GM18499 (cell line): Measurements from ENCODE around the gene PURA.

ENCODE experiments used
- ATAC-seq: cut with Tn5 transposase; IDR thresholded peaks from one replicate; pipeline ENCODE4 v1.9.1; 2021; ENCODE audit warnings: moderate number of reproducible peaks; ENCODE audit not compliant: insufficient read depth, unreplicated experiment

PURA gene

DNA sequence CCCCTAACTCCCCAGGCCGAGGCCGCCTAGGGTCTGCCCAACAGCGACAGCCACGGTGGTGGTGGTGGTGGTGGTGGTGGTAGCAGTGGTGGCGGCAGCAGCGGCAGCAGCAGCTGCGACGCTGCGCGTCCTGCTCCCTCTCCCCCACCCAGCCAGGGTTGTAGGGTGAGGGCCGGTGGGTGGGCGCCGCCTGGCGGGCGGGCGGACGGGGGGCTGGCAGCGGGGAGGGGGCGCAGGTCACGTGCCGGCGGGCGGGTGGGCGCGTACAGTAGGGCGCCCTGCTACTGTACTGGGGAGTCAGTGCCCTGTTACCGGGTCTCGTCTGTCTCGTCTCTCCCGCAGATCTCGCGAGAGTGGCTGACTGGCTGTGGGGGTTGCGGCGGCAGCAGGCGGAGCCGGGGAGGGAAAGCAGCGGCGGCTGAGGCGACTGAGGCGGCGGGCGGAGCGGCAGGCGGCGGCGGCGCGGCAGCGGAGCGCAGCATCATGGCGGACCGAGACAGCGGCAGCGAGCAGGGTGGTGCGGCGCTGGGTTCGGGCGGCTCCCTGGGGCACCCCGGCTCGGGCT, at the start of gene PURA:
PURA (plus strand) TSS at position 411 of the 565 bp plus-strand sequence; CDS start at position 484, 73 bp downstream.
- ATAC-seq, result peak; percentile 70

- ATAC-seq, result no peak
Observed at GRCh38 chr5:140072812-140073211, 41.1 kb upstream of the PURA start.

DNA sequence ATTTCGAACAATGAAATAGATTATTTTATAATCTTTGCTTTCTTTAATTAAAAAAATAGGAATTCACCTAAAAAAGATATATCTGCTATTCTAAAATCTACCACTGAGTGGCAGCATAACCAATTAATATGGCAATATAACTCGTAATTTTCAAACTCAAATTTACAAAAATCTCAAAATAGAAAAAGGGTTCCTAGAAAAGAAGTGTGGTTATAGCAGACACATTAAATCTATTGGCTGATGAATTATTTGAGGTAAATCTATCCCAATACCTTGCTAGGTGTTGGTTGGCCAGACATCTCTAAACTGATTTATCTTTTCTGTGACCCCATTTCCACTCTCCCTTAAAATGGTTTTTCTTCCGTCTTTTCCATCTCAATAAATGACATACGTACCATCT, 40.6 kb upstream of the PURA start:
- no peak for ATAC-seq

DNA sequence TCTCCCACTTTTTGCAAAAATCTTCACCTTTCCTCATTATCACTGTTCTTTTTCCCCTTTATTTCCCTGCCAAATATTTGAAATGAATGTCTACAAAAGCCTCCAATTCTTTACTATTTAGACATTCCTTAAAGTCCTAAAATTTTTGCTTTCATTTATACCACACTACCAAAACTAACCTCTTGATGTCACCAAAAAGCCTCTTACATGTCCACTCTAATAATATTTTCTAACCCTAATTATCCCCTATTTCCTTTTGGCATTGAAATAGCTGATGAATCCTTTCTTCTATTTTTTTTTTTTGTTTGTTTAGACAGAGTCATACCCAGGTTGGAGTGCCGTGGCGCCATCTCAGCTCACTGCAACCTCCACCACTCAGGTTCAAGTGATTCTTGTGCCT, 38.5 kb upstream of the PURA start:
- no peak for ATAC-seq

GRCh38 chr5:140076142-140076541, 37.8 kb upstream of the PURA start:
- ATAC-seq, result no peak

GRCh38 chr5:140076788-140077187, 37.1 kb upstream of the PURA start:
- no peak for ATAC-seq

DNA sequence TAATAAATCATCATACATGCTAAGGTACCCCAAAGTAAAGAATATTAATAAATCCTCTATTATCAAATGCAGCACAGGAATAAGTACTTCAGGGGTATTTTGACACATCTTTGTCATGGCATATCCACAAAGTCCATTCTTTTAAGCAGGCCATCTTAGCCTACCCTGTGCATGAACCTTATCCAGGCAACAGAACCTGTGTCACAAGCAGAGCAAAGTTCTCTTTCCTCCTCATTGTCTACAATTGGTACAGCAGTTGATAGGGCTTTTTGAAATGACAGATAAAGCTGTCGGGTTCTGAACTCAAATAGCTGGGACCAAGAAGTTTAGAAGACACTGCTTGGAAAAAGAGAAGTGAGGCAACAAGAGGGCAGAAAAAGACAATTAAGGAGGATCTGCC, 30.8 kb upstream of the PURA start:
- no peak for ATAC-seq

- no peak for ATAC-seq
Observed at GRCh38 chr5:140083650-140084049, 30.3 kb upstream of the PURA start.

GRCh38 chr5:140084541-140084940, 29.4 kb upstream of the PURA start:
- no peak for ATAC-seq

GRCh38 chr5:140090251-140090650, 23.7 kb upstream of the PURA start:
- no peak for ATAC-seq

- ATAC-seq, result no peak
Observed at GRCh38 chr5:140093179-140093578, 20.7 kb upstream of the PURA start.

DNA sequence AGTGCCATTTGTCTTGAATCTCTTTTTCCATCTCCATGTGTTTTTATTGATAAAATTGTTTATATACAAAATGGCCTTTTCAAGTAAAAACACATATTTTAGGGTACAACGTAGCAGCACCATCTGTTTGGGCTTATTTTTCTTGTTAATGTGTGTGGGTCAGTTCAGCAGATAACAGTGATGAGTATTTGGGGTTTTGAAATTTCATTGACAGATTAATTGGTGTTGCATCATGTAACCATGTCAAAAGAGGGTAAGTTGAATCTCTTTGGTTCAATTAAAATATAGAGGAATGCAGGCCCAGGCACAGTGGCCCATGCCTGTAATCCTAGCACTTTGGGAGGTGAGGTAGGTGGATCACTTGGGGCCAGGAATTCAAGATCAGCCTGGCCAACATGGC, 20.0 kb upstream of the PURA start:
- no peak for ATAC-seq

DNA sequence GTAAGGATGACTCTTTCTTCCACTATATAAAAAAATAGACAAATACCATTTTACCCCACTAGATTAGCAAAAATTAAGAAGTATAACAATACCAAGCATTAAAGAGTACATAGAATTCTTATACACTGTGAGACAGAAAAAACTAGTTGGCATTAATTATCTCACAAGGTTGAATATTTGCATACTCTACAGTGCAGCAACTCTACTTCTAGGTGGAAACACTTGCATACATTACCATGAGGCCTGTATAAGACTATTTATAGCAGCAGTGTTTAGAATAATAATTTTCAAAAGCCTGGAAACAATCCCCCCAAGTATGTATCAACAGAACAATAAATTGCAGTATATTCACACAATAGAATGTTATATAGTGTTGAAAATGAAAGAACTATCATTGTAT, 19.0 kb upstream of the PURA start:
- no peak for ATAC-seq

DNA sequence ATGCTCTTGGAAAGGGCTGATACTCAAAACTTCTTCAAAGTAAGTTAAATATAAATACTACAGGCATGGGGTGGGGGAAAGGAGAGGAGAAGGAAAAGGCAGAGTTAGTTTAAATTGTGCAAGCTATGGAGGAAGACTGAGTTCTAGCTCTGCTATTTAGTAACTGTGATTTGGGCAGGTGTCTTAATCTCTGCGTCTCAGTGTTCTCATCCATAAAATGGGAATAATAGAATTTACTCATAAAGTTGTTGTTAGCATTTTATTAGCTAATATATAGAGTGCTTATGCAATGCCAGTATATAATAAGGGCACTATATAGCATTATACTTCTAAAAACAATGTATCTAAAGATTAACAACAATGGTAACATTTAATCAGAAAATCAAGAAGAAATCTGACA, 12.7 kb upstream of the PURA start:
- no peak for ATAC-seq

GRCh38 chr5:140103154-140103553, 10.8 kb upstream of the PURA start:
- ATAC-seq, result no peak

DNA sequence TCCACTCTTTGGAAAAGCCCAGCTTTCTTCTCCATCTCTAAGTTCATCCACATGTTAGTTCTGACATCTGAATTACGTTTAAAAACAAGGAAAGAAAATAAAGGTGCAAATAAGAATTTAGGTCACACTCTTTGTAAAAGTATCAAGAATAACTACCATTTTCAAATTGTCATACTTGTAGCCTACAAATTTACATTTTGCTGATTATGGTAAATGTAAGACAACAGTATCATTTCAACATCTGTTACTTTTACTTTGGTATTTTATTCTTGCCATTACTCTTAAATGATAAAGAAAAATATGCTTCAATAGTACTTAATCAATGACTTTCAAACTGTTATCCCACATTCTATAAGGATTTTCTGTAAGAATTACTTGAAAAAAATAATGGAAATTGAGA, 9.8 kb upstream of the PURA start:
- no peak for ATAC-seq

DNA sequence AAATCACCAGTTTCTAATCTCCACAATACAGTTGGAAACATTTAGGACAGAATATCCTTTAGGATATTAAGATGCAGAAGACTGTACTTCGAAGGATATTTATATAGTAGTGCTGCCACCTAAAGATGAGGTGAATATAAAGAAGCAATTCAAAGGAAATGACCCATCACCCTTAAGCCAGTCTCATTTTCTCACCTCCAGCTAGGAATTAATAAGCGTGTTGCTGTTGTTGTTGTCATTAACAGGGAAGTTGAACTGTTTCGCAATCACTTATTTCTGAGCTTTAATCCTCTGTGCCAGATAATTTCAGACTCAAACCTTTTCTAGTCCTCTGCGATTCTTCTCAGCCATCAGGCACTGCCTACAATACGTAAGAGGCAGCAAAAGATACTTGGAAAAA, 7.8 kb upstream of the PURA start:
- ATAC-seq, result no peak

DNA sequence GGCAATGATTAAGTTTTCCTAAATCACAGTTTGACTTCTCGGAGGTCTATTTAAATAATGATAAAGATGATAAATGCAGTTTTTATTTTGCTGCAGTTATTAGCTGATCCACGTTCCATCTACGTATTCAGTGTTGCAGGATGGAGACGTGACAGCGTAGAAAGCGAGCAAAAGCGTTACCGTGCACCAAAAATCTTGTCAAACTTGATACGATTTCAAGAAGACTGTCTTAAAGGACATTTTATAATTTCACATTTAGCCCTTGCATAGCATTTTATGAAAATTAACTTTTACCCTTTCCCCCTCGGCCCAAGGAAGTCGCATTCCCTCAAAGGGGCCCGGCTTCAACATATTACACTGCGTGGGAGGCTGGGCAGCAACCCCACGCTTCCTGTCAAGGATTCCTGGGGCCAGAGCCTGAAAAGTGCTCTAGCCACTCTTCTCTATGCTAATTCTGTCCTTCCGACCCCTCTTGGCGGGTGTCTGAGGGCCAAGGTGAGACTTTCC, 7.1 kb upstream of the PURA start:
- no peak for ATAC-seq

DNA sequence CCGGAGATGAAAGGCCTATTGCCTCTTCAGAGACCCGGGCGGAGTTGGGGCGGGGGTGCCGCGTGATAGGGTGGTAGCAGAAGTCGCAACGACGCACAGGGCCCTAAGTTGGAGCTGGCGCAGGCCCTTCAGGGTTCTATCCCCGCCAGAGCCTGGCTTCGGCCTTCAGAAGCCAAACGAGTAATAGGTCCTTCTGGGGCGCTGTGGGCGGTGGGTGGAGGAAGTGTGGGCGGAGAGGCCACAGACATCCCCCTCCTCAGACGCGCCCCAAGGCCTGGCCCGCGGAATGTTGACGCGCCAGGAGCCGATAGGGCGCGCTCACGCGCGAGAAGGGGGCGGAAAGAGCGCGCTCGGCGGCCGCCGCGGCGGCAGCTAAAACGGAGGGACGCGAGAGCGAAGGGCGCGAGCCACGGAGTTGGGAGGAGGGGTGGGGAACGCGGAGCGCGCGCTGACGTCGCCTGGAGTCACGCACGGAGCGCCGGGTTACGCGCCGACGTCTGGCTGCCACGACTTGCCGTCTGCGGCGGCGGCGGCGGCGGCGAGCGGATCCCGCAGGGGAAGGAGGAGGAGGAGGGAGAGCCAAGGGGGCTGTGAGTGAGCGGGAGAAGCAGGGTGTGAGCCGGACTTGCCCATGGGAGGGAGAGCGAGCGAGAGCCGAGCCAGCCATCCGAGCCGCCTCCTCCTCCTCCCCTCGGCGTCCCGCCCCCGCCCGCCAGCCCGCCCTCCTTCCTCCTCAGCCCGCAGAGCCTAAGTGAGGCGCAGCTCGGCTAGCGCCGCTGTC, 6.4 kb upstream of the PURA start:
- peak; percentile 62 for ATAC-seq

DNA sequence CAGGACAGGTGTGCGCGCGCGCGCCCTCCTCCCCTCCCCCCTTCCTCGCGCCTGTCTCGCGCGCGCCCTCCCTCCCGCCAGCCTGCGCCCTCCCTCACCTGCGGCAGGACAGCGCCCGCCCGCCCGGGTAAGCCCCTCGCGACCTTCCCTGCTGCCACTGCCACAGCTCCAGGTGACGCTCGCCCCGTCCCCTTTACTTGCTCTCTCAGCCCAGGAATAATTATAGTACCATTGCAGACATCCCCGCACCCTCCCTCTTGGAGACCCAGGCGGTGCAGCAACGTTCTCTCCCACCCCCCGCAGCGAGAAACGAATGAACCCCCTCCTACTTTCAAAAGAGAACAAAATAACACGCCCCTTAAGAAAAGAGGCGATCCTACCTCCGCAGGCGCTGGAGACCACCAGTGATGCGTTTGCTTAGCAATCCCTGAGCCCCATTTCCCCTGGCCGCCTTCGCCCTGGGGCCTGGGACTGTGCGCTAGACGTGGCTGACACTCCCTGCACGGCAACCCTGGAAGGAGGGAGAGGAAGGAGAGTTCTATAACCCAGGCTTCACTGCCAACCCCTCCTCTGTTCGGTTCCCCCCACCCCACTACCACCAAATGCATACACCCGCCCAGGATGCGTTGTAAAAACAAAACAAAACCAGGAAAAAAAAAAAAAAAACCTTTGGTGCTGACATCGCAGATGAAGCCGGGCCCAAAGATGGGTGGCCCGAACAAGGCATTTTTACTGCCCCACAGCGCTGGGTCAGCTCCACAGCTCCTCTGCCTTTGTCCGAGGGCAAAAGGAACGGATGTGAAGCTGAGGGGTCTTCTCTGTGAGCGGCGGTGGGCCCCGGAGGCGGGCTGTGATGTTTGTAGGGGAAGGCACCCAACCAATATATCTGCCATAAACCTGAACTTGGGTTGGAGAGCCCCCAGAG, 5.6 kb upstream of the PURA start:
- no peak for ATAC-seq
